OCI-LY1 (cell line): ENCODE results near the gene FILIP1.

Experiments used
- H2AFZ ChIP-seq: fragments of 200-600 bp; sonication (generic), shearing (Covaris generic); 2 replicates; pipeline ENCODE4 v1.6.0; 2014; ENCODE audit warnings: antibody characterized with exemption, mild to moderate bottlenecking, low read length
- H3F3A ChIP-seq: fragments of 200-600 bp; sonication (generic), shearing (Covaris generic); 2 replicates; pipeline ENCODE4 v1.6.0; 2014; ENCODE audit warnings: mild to moderate bottlenecking, antibody characterized with exemption, low read length, moderate library complexity; ENCODE audit not compliant: insufficient read depth
- H3K27ac ChIP-seq: fragments of 200-600 bp; sonication (generic); 2 replicates; pipeline ENCODE4 v1.5.1; 2014; ENCODE audit warnings: low read length, mixed run types, mild to moderate bottlenecking, low read depth; ENCODE audit not compliant: poor library complexity, severe bottlenecking
- H3K27me3 ChIP-seq: fragments of 200-600 bp; sonication (generic); 2 replicates; pipeline ENCODE4 v1.6.0; 2014; ENCODE audit warnings: antibody characterized with exemption, mild to moderate bottlenecking, low read length, moderate library complexity; ENCODE audit not compliant: insufficient read depth
- H3K36me3 ChIP-seq: fragments of 200-600 bp; sonication (generic); 2 replicates; pipeline ENCODE4 v1.6.1; 2014; ENCODE audit warnings: mild to moderate bottlenecking, antibody characterized with exemption, low read length, moderate library complexity, mixed read lengths; ENCODE audit not compliant: insufficient read depth
- H3K4me1 ChIP-seq: fragments of 200-600 bp; sonication (generic); 2 replicates; pipeline ENCODE4 v1.5.1; 2014; ENCODE audit warnings: mild to moderate bottlenecking, low read length, moderate library complexity; ENCODE audit not compliant: insufficient read depth, severe bottlenecking
- H3K4me2 ChIP-seq: fragments of 200-600 bp; sonication (generic), shearing (Covaris generic); 2 replicates; pipeline ENCODE4 v1.6.1; 2014; ENCODE audit warnings: low read length
- H3K4me3 ChIP-seq: fragments of 200-600 bp; sonication (generic); 2 replicates; pipeline ENCODE4 v1.5.1; 2014; ENCODE audit warnings: low read length, low read depth, mild to moderate bottlenecking, mixed read lengths; ENCODE audit not compliant: poor library complexity, severe bottlenecking
- H3K79me2 ChIP-seq: fragments of 200-600 bp; shearing (Covaris generic); 2 replicates; pipeline ENCODE4 v1.6.1; 2016; ENCODE audit warnings: mixed run types, low read length, mixed read lengths; ENCODE audit not compliant: insufficient read depth
- H3K9ac ChIP-seq: fragments of 200-600 bp; sonication (generic), shearing (Covaris generic); 2 replicates; pipeline ENCODE4 v1.6.1; 2014; ENCODE audit warnings: mild to moderate bottlenecking, low read length, mixed read lengths
- H3K9me2 ChIP-seq: fragments of 200-600 bp; sonication (generic), shearing (Covaris generic); 2 replicates; pipeline ENCODE4 v1.6.1; 2014; ENCODE audit warnings: low read depth, mild to moderate bottlenecking, low read length, mixed read lengths
- H3K9me3 ChIP-seq: fragments of 200-600 bp; shearing (Covaris generic); 2 replicates; pipeline ENCODE4 v1.6.1; 2014; ENCODE audit warnings: low read length, mixed read lengths
- H4K20me1 ChIP-seq: fragments of 200-600 bp; sonication (generic), shearing (Covaris generic); 2 replicates; pipeline ENCODE4 v1.6.0; 2016; ENCODE audit warnings: mild to moderate bottlenecking, low read length; ENCODE audit not compliant: insufficient read depth
- EZH2 ChIP-seq: fragments of 200-600 bp; sonication (generic), shearing (Covaris generic); IDR thresholded peaks from 2 replicates; pipeline ENCODE4 v1.8.0; 2017; ENCODE audit warnings: borderline replicate concordance, mixed run types, mild to moderate bottlenecking, antibody characterized with exemption, low read length, moderate library complexity, mixed read lengths
- TF ChIP-seq, protein P1 (sequence below): fragments of 200-600 bp; sonication (generic), shearing (Covaris generic); IDR thresholded peaks from 2 replicates; pipeline ENCODE4 v1.5.1; 2017; ENCODE audit warnings: mild to moderate bottlenecking, antibody characterized with exemption, low read length, moderate library complexity, mixed read lengths

Gene FILIP1

DNA sequence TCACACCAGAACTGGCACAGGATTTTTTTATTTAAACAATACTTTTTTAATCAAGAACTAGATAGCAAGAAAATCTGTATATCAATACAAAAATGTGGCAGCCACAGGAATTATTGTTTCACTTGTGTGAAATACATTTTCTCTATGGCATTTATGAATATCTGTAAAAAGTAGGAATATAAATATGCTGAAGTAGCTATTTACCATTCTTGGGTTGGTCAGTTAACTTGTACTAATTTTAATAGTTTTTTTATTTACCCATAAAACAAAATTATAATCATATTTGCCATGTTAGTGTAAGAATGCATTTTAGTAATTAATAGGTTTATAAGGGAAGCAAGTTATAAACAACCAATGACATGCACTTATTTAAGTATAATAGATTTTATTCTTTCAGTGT lies 177.6 kb downstream of the FILIP1 start:
- Histone ChIP-seq H3K9me2 (no peaks in the 10 kb centered on the region), H3K27ac (no peak overlapping the region), H3K27me3 (no peaks in the 10 kb centered on the region), H4K20me1 (no peaks in the 10 kb centered on the region), H3K79me2 (no peaks in the 10 kb centered on the region), H3K9me3 (no peaks in the 10 kb centered on the region), H3K4me1 (peaks cover 4% of the 10 kb centered on the region), H3K4me2 (no peak overlapping the region), H3K36me3 (no peaks in the 10 kb centered on the region), H2AFZ (no peak overlapping the region), H3K9ac (no peak overlapping the region), H3K4me3 (no peak overlapping the region), H3F3A (no peaks in the 10 kb centered on the region)
- TF ChIP-seq EZH2, result no peak
- TF ChIP-seq, protein P1, sequence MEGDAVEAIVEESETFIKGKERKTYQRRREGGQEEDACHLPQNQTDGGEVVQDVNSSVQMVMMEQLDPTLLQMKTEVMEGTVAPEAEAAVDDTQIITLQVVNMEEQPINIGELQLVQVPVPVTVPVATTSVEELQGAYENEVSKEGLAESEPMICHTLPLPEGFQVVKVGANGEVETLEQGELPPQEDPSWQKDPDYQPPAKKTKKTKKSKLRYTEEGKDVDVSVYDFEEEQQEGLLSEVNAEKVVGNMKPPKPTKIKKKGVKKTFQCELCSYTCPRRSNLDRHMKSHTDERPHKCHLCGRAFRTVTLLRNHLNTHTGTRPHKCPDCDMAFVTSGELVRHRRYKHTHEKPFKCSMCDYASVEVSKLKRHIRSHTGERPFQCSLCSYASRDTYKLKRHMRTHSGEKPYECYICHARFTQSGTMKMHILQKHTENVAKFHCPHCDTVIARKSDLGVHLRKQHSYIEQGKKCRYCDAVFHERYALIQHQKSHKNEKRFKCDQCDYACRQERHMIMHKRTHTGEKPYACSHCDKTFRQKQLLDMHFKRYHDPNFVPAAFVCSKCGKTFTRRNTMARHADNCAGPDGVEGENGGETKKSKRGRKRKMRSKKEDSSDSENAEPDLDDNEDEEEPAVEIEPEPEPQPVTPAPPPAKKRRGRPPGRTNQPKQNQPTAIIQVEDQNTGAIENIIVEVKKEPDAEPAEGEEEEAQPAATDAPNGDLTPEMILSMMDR, result no peak

DNA sequence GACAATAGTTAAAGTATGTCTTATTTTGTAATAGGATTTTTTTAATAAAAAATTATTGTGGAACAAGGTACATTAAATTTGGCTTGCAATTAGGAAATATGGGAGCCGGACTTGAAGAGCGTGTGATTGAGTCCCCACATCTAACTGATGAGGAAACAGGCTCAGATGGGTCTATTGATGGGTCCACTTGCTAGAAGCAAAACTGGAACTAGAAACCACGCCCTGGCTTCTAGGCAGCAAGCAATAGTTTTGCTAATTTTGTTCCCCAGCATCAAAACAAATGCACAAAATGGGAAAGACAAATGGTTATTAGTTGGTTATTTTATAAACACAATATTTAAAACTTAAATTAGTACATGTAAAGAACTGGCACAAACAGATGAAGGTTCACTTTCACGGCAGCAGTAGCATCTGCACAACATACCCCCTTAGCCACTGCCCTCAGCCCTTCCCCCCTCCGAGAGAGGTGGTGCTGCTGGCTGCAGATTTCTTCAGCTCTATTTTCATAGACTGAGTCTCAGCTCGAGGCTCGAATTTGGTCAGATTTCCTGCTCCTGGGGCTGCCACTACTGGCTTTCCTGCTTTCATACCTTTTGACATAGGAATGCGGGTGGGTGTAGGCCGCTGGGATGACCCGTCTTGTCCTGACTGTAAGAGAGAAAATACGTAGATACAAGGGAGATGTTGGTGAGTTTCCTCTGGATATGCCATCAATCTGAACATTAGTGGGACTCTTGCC lies 185.2 kb downstream of the FILIP1 start:
- TF ChIP-seq, protein P1, result no peak
- TF ChIP-seq EZH2, result no peak
- Histone ChIP-seq H3K4me2 (no peak overlapping the region), H2AFZ (no peak overlapping the region)

DNA sequence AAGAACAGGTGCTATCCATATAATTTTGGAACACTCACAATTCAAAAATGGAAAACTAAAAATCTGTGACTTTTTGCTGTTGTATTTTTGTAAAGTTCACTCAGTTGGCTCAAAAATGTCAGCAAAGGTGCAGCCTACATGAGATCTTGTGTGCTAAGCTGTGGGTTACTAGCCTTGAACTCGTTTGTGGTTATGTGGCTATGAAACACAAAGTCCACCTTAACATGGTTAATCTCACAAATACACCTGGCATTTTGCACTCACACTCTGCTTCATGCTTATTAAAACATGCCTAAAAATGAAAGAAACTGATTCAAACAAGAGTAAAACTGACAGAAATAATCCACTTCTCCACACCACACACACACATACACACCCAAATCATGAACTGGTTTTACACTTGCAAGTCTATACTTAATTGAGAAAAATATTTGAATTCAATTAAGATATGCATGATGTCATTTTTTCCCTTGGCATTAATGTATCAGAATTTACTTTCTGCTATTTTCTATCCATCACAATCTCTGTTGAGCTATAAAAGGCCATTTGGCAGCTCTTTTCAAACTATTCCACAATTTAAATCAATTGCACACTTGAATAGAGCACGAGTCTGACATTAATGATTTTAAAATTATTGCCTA lies 186.1 kb downstream of the FILIP1 start:
- Histone ChIP-seq H4K20me1 (no peaks in the 10 kb centered on the region), H2AFZ (no peak overlapping the region), H3F3A (no peaks in the 10 kb centered on the region), H3K9me3 (no peaks in the 10 kb centered on the region), H3K9ac (no peak overlapping the region), H3K27ac (no peak overlapping the region), H3K4me3 (no peak overlapping the region), H3K79me2 (no peaks in the 10 kb centered on the region), H3K4me2 (no peak overlapping the region), H3K27me3 (no peaks in the 10 kb centered on the region), H3K9me2 (no peaks in the 10 kb centered on the region), H3K36me3 (no peaks in the 10 kb centered on the region), H3K4me1 (no peaks in the 10 kb centered on the region)
- TF ChIP-seq, protein P1, result no peak
- no peak for TF ChIP-seq EZH2

More for the DNA sequence above, 185.2 kb downstream of the FILIP1 start:
- Histone ChIP-seq H3K9me2 (no peaks in the 10 kb centered on the region), H3K4me1 (peaks cover under 1% of the 10 kb centered on the region), H3K9me3 (no peaks in the 10 kb centered on the region), H3K27me3 (no peaks in the 10 kb centered on the region), H3F3A (no peaks in the 10 kb centered on the region), H3K4me3 (no peak overlapping the region), H3K79me2 (no peaks in the 10 kb centered on the region), H4K20me1 (no peaks in the 10 kb centered on the region), H3K27ac (no peak overlapping the region), H3K36me3 (no peaks in the 10 kb centered on the region), H3K9ac (no peak overlapping the region)
